ENCODE data around the gene TSPAN5. TPM values are rescaled to one million over a fixed set of nuclear protein-coding genes. Genes with fewer than 3 reads are reported as not detected.
A peak's percentile ranks its signal among the peaks of the same experiment; 100 is the strongest.

TSPAN5 gene
- total and polyA plus RNA-seq, 2 of the 4 experiments (the other 2 are of a cell fraction): 64.8 to 79.6 TPM

- no peak overlapping the region for H3K4ac ChIP-seq (ENCODE audit: low read depth, low read length)
- H2AK5ac ChIP-seq (ENCODE audit: low read depth, low read length): no peak overlapping the region
- H3K23ac ChIP-seq (ENCODE audit: low read depth, low read length): peak overlapping the region; percentile 65; the same call in 1 of the 2 replicates
- peaks cover 14% of the 10 kb centered on the region for H3K9me1 ChIP-seq (ENCODE audit: insufficient read depth, low read length)
- H4K20me1 ChIP-seq (ENCODE audit: insufficient read depth, low read length): peaks cover 19% of the 10 kb centered on the region; the same call in 1 of the 2 replicates
- in situ Hi-C loops (cut with MboI; ENCODE audit: low sequenced_read_pairs): no loop called here
- intact Hi-C loops (cut with micrococcal nuclease): no loop called here
- H2AK9ac ChIP-seq (replicated peaks; ENCODE audit: low read depth, low read length, poor library complexity): no peak overlapping the region
- H2AFZ ChIP-seq (replicated peaks; ENCODE audit: low read length, poor library complexity): no peak overlapping the region
- H3K9me3 ChIP-seq (ENCODE audit: control insufficient read depth, insufficient read depth, low read length): no peaks in the 10 kb centered on the region
- no peak overlapping the region for H3K4me3 ChIP-seq (ENCODE audit: insufficient read depth, low read depth, low read length)
- H3K4me2 ChIP-seq (ENCODE audit: low read depth, low read length): peak overlapping the region; percentile 85
- no peak for ATAC-seq (ENCODE audit: low read depth)
- no peak overlapping the region for H3K56ac ChIP-seq (ENCODE audit: extremely low read depth, insufficient read depth, low read length)
- no peak overlapping the region for H2BK120ac ChIP-seq (ENCODE audit: low read depth, low read length)
- H3K79me1 ChIP-seq (ENCODE audit: low read depth in 1 of 2, low read length in 2 of 2): peaks cover 37 to 71% of the 10 kb centered on the region in 2 experiments
- TF ChIP-seq BHLHE40 (IDR thresholded peaks at IDR 0.05; ENCODE audit: low read depth, low read length): no peak
- TF ChIP-seq NFE2L2 (IDR thresholded peaks at IDR 0.05; ENCODE audit: low read depth, low read length): no peak
- TF ChIP-seq MXI1 (IDR thresholded peaks at IDR 0.05; ENCODE audit: borderline replicate concordance, low read depth, low read length): no peak
- TF ChIP-seq RFX5 (IDR thresholded peaks at IDR 0.05; ENCODE audit: low read depth, low read length): no peak
- TF ChIP-seq CEBPB (IDR thresholded peaks at IDR 0.05; ENCODE audit: low read depth, low read length): no peak
- TF ChIP-seq RCOR1 (IDR thresholded peaks at IDR 0.05; ENCODE audit: insufficient replicate concordance, low read length): no peak
- TF ChIP-seq RAD21 (IDR thresholded peaks at IDR 0.05; ENCODE audit: low read length): no peak
- TF ChIP-seq CHD1 (IDR thresholded peaks at IDR 0.05; ENCODE audit: low read depth, low read length): no peak
- TF ChIP-seq, protein P1, sequence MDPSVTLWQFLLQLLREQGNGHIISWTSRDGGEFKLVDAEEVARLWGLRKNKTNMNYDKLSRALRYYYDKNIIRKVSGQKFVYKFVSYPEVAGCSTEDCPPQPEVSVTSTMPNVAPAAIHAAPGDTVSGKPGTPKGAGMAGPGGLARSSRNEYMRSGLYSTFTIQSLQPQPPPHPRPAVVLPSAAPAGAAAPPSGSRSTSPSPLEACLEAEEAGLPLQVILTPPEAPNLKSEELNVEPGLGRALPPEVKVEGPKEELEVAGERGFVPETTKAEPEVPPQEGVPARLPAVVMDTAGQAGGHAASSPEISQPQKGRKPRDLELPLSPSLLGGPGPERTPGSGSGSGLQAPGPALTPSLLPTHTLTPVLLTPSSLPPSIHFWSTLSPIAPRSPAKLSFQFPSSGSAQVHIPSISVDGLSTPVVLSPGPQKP (IDR thresholded peaks at IDR 0.05; ENCODE audit: borderline replicate concordance, low read depth, low read length): no peak
- TF ChIP-seq USF2 (IDR thresholded peaks at IDR 0.05; ENCODE audit: low read depth, low read length): no peak
- no peak for TF ChIP-seq MAFK (IDR thresholded peaks at IDR 0.05; ENCODE audit: low read depth, low read length)
- TF ChIP-seq FOS (IDR thresholded peaks at IDR 0.05; ENCODE audit: low read depth, low read length): no peak
- no peak for TF ChIP-seq POLR2A (IDR thresholded peaks at IDR 0.05; ENCODE audit: low read depth, low read length)
- TF ChIP-seq SMC3 (IDR thresholded peaks at IDR 0.05; ENCODE audit: low read depth, low read length): no peak
- TF ChIP-seq MAZ (IDR thresholded peaks at IDR 0.05; ENCODE audit: borderline replicate concordance, low read depth, low read length): no peak
- peaks cover 14% of the 10 kb centered on the region for H3K4me1 ChIP-seq (ENCODE audit: control insufficient read depth, insufficient read depth, low read length)
- H3K9ac ChIP-seq (ENCODE audit: low read depth, low read length): no peak overlapping the region
- no peak overlapping the region for H2BK15ac ChIP-seq (ENCODE audit: low read depth, low read length)
- H3K18ac ChIP-seq (ENCODE audit: low read depth, low read length): 0 out of 2 replicates have a peak overlapping the region, but pooled peaks have one; percentile 44
- H4K8ac ChIP-seq (ENCODE audit: low read depth in 2 of 2, low read length in 2 of 2): no peak overlapping the region
- H4K5ac ChIP-seq (ENCODE audit: low read depth, low read length): peak overlapping the region; percentile 47; the same call in 1 of the 2 replicates
- H2BK20ac ChIP-seq (ENCODE audit: low read depth, low read length): no peak overlapping the region
- ChIA-PET POLR2A (ENCODE audit: unreplicated experiment) (no interaction called here), CTCF (no interaction called here)
- DNase-seq: peak; percentile 19
- no peak overlapping the region for H3K14ac ChIP-seq (replicated peaks; ENCODE audit: low read depth, low read length)
- peaks cover 4% of the 10 kb centered on the region; the same call in 1 of the 2 replicates for H3K36me3 ChIP-seq (ENCODE audit: control insufficient read depth, insufficient read depth, low read length)
- no TSS peak for BruUV-seq (replicated peaks)
- dilution Hi-C loops (cut with HindIII; ENCODE audit: low sequenced_read_pairs, unreplicated experiment): no loop called here
- H3K27me3 ChIP-seq (ENCODE audit: control insufficient read depth, insufficient read depth, low read length): no peaks in the 10 kb centered on the region
- H4K91ac ChIP-seq (ENCODE audit: insufficient read depth, low read depth, low read length): no peak overlapping the region
- no CpG with 5 or more reads among the region's 2 CpGs for WGBS, 2 experiments (ENCODE audit: extremely low coverage in 2 of 2, insufficient read length in 1 of 2)
- H3K27ac ChIP-seq (ENCODE audit: insufficient read depth, low read length): no peak overlapping the region
- H2BK5ac ChIP-seq (ENCODE audit: low read depth, low read length, poor library complexity, severe bottlenecking): no peak overlapping the region
Measured at GRCh38 chr4:98639523-98639922, 18.9 kb downstream of the TSPAN5 start.

Measured in IMR-90 (cell line).